GM12873 (cell line): ENCODE results near the gene CYREN.

ENCODE experiments used
- TF ChIP-seq, protein P1 (sequence below): IDR thresholded peaks from 2 replicates; pipeline ENCODE4 v1.5.1; 2012; ENCODE audit warnings: low read depth, mild to moderate bottlenecking, moderate library complexity, low read length, control low read depth; ENCODE audit not compliant: insufficient read depth; ENCODE audit errors: missing control alignments

Gene CYREN

DNA sequence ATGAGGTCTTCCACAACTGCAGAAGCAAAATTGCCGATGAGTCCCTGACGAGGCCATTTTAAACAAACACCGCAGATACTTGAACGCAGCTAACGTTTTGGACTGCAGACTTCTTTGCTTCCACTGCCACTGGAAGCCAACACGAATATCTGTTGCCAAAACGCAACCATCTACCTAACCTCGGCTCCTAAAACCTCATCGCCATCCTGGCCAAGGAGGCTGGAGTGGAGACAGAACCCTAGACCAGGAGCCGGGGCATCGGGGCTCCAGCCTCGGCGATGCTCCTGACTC, 40.3 kb upstream of the CYREN start:
- TF ChIP-seq, protein P1, sequence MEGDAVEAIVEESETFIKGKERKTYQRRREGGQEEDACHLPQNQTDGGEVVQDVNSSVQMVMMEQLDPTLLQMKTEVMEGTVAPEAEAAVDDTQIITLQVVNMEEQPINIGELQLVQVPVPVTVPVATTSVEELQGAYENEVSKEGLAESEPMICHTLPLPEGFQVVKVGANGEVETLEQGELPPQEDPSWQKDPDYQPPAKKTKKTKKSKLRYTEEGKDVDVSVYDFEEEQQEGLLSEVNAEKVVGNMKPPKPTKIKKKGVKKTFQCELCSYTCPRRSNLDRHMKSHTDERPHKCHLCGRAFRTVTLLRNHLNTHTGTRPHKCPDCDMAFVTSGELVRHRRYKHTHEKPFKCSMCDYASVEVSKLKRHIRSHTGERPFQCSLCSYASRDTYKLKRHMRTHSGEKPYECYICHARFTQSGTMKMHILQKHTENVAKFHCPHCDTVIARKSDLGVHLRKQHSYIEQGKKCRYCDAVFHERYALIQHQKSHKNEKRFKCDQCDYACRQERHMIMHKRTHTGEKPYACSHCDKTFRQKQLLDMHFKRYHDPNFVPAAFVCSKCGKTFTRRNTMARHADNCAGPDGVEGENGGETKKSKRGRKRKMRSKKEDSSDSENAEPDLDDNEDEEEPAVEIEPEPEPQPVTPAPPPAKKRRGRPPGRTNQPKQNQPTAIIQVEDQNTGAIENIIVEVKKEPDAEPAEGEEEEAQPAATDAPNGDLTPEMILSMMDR, result no peak

GRCh38 chr7:135209225-135209834, 38.8 kb upstream of the CYREN start:
- TF ChIP-seq, protein P1, result no peak

GRCh38 chr7:135208102-135208793, 37.7 kb upstream of the CYREN start:
- TF ChIP-seq, protein P1, result no peak

DNA sequence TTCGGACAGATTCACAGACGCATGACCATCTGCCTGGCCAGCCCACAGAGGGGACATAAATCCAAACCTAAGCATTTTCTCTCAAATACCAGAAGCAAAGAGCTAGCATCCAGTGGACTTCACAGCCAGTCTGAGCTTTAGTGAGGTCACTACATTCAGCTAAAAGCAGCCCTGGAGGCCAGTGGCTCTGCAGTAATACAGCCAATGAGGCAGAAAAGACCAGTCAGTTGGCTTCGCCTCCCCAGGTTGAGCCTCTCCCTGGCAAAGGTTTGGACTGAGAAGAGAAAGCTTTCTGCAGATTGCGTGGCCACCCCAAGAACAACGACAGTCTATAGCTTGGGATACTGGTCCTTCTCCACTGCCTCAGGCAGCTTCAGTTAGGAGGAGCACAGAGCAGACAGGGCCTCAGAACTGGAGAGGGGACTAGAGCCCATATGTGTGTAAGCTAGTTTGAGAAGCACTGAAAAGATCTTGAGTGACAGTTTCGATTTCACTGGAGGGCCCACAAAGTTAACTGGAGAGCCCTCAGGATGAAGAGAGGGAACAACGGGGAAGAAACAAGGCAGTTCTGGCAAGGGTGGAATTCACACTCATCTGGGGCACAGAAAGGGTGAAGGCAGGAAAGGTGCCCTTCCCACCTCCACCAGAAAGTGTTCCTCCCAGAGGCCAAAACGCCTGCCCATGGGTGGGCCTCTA, 37.0 kb upstream of the CYREN start:
- TF ChIP-seq, protein P1, result no peak

GRCh38 chr7:135206941-135207391, 36.5 kb upstream of the CYREN start:
- TF ChIP-seq, protein P1, result no peak

DNA sequence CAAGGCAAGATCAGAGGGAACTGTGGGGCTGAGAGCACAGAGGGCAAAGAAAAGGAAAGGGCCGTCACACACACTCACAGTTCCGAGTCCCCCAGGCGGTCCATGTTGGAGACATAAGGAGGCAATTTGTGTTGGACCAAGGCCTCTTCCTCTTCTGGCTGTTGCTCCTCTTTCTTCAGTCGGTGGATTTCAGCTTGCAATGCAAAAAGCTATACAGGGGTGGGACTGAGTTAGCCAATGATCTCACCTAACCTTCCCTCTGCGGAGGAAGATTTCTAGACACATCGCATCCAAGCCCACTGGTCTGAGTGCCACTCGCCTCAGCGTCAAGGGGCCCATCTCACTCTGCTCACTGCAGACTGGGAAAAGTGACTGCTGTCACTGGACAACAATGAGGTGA, 35.3 kb upstream of the CYREN start:
- TF ChIP-seq, protein P1, result no peak

- TF ChIP-seq, protein P1, result no peak
These were observed 34.4 kb upstream of the CYREN start for GRCh38 chr7:135204876-135205275.
